ENCODE results near the gene LILRB2. TPM values are rescaled to one million over a fixed set of nuclear protein-coding genes. Genes with fewer than 3 reads are reported as not detected.

The LILRB2 gene
- total RNA-seq, 1 donor from 2014 or later, result not detected

- Mint-ChIP-seq H3K9me3 (ENCODE audit: low read depth) (no peaks in the 10 kb centered on the region), H3K4me3 (ENCODE audit: low read depth) (no peak within 1 kb of the TSS), H3K27ac (no peak within 1 kb of the TSS), H3K4me1 (ENCODE audit: low read depth) (no peaks in the 10 kb centered on the region), H3K36me3 (ENCODE audit: insufficient read depth) (no peaks in the 10 kb centered on the region), H3K27me3 (peaks cover 35% of the 10 kb centered on the region)
- DNase-seq (ENCODE audit: low spot score, unreplicated experiment), result no peak
- TF ChIP-seq CTCF (IDR thresholded peaks at IDR 0.05; ENCODE audit: unreplicated experiment), result no peak
Observed at GRCh38 chr19:54257116-54257480, 23.8 kb downstream of the LILRB2 start, which contains the start of gene LILRB5. Gene LILRB5, minus strand, starts transcription at chr19:54257273. Its CDS starts 80 bp downstream, at chr19:54257193.

- Mint-ChIP-seq H3K27ac (no peak overlapping the region), H3K4me3 (ENCODE audit: low read depth) (no peak overlapping the region), H3K4me1 (ENCODE audit: low read depth) (no peaks in the 10 kb centered on the region), H3K27me3 (peaks cover 29% of the 10 kb centered on the region), H3K36me3 (ENCODE audit: insufficient read depth) (no peaks in the 10 kb centered on the region), H3K9me3 (ENCODE audit: low read depth) (no peaks in the 10 kb centered on the region)
- no peak for TF ChIP-seq CTCF (IDR thresholded peaks at IDR 0.05; ENCODE audit: unreplicated experiment)
- DNase-seq (ENCODE audit: low spot score, unreplicated experiment), result no peak
Observed at GRCh38 chr19:54256250-54257115, 24.4 kb downstream of the LILRB2 start.

GRCh38 chr19:54255105-54255775 lies 25.7 kb downstream of the LILRB2 start:
- Mint-ChIP-seq H3K36me3 (ENCODE audit: insufficient read depth) (no peaks in the 10 kb centered on the region), H3K4me3 (ENCODE audit: low read depth) (no peak overlapping the region), H3K4me1 (ENCODE audit: low read depth) (no peaks in the 10 kb centered on the region), H3K27me3 (peaks cover 31% of the 10 kb centered on the region), H3K9me3 (ENCODE audit: low read depth) (no peaks in the 10 kb centered on the region), H3K27ac (no peak overlapping the region)
- no peak for TF ChIP-seq CTCF (IDR thresholded peaks at IDR 0.05; ENCODE audit: unreplicated experiment)
- DNase-seq (ENCODE audit: low spot score, unreplicated experiment), result no peak

GRCh38 chr19:54254195-54254906 lies 26.6 kb downstream of the LILRB2 start:
- H3K27ac Mint-ChIP-seq, result no peak overlapping the region
- no peak overlapping the region for H3K4me3 Mint-ChIP-seq (ENCODE audit: low read depth)
- no peaks in the 10 kb centered on the region for H3K36me3 Mint-ChIP-seq (ENCODE audit: insufficient read depth)
- no peaks in the 10 kb centered on the region for H3K4me1 Mint-ChIP-seq (ENCODE audit: low read depth)
- TF ChIP-seq CTCF (IDR thresholded peaks at IDR 0.05; ENCODE audit: unreplicated experiment), result no peak
- H3K27me3 Mint-ChIP-seq, result peaks cover 36% of the 10 kb centered on the region
- H3K9me3 Mint-ChIP-seq (ENCODE audit: low read depth), result no peaks in the 10 kb centered on the region
- no peak for DNase-seq (ENCODE audit: low spot score, unreplicated experiment)

All from progenitor cell of endocrine pancreas (in vitro differentiated cells).